HEK293T (cell line): ENCODE measurements around the gene ALPI.

Source experiments
- CTCF ChIA-PET: fragments of 350-600 bp; formaldehyde crosslinking; extraction: SDS; loops from one replicate; lab custom pipeline; 2021; ENCODE audit warnings: antibody characterized with exemption, inconsistent platforms; lab: Yijun Ruan, JAX
- POLR2A ChIA-PET: fragments of 350-600 bp; formaldehyde crosslinking; extraction: SDS; loops from one replicate; lab custom pipeline; 2020; ENCODE audit warnings: antibody characterized with exemption, inconsistent platforms; lab: Yijun Ruan, JAX
- DNase-seq: peaks from one replicate; pipeline ENCODE4 v3.0.0; 2012; ENCODE audit warnings: mixed read lengths; ENCODE audit errors: extremely low spot score
- ARNT ChIP-seq: fragments of 450-650 bp; IDR thresholded peaks from 2 replicates; pipeline ENCODE4 v1.6.1; 2017; ENCODE audit warnings: mild to moderate bottlenecking
- BHLHE40 ChIP-seq: fragments of 450-650 bp; IDR thresholded peaks from 2 replicates; pipeline ENCODE4 v1.6.1; 2016; ENCODE audit warnings: mild to moderate bottlenecking, moderate library complexity, borderline replicate concordance
- CTBP1 ChIP-seq: fragments of 450-650 bp; IDR thresholded peaks from 2 replicates; pipeline ENCODE4 v1.6.1; 2016; ENCODE audit warnings: borderline replicate concordance
- ELF4 ChIP-seq: fragments of 450-650 bp; IDR thresholded peaks from 2 replicates; pipeline ENCODE4 v1.6.1; 2017; ENCODE audit warnings: antibody characterized with exemption
- FOXA1 ChIP-seq: fragments of 450-650 bp; IDR thresholded peaks from 2 replicates; pipeline ENCODE4 v1.6.1; 2016; ENCODE audit warnings: mild to moderate bottlenecking
- FOXK2 ChIP-seq: fragments of 450-650 bp; IDR thresholded peaks from 2 replicates; pipeline ENCODE4 v1.6.1; 2016; ENCODE audit warnings: mild to moderate bottlenecking
- FOXM1 ChIP-seq: fragments of 450-650 bp; IDR thresholded peaks from 2 replicates; pipeline ENCODE4 v1.6.1; 2017; ENCODE audit warnings: mild to moderate bottlenecking, borderline replicate concordance
- HDGF ChIP-seq: fragments of 450-650 bp; IDR thresholded peaks from 2 replicates; pipeline ENCODE4 v1.6.1; 2017; ENCODE audit warnings: antibody characterized with exemption, borderline replicate concordance
- L3MBTL2 ChIP-seq: fragments of 450-650 bp; conservative IDR thresholded peaks from 2 replicates; pipeline ENCODE4 v1.6.1; 2016; ENCODE audit warnings: mild to moderate bottlenecking
- LEF1 ChIP-seq: fragments of 450-650 bp; IDR thresholded peaks from 2 replicates; pipeline ENCODE4 v1.6.1; 2017; ENCODE audit warnings: mild to moderate bottlenecking, borderline replicate concordance
- NFRKB ChIP-seq: fragments of 450-650 bp; IDR thresholded peaks from 2 replicates; pipeline ENCODE4 v1.6.1; 2016; ENCODE audit warnings: mild to moderate bottlenecking, moderate library complexity
- SP1 ChIP-seq: fragments of 450-650 bp; IDR thresholded peaks from 2 replicates; pipeline ENCODE4 v1.6.1; 2017
- SUZ12 ChIP-seq: fragments of 450-650 bp; IDR thresholded peaks from 2 replicates; pipeline ENCODE4 v1.6.1; 2016; ENCODE audit warnings: mild to moderate bottlenecking
- TARDBP ChIP-seq: fragments of 450-650 bp; IDR thresholded peaks from 2 replicates; pipeline ENCODE4 v1.6.1; 2016
- ZNF384 ChIP-seq: fragments of 450-650 bp; IDR thresholded peaks from 2 replicates; pipeline ENCODE4 v1.6.1; 2016
- TF ChIP-seq, protein P1 (sequence below): fragments of 450-650 bp; IDR thresholded peaks from 2 replicates; pipeline ENCODE4 v1.6.1; 2016

ALPI gene

GRCh38 chr2:232493701-232494474 lies 37.9 kb downstream of the ALPI start:
- no peak for TF ChIP-seq LEF1
- no peak for TF ChIP-seq FOXM1
- no peak for TF ChIP-seq CTBP1
- TF ChIP-seq L3MBTL2 = no peak
- TF ChIP-seq ZNF384 = no peak
- no peak for TF ChIP-seq SUZ12
- DNase-seq = no peak
- ChIA-PET CTCF (no interaction called here), POLR2A (no interaction called here)

- POLR2A ChIA-PET = no interaction called here
- no peak for DNase-seq
- TF ChIP-seq BHLHE40 = no peak
- TF ChIP-seq SP1 = no peak
- TF ChIP-seq L3MBTL2 = no peak
- TF ChIP-seq CTBP1 = no peak
- no peak for TF ChIP-seq ELF4
- no peak for TF ChIP-seq FOXA1
- TF ChIP-seq NFRKB = no peak
- no peak for TF ChIP-seq LEF1
- TF ChIP-seq ZNF384 = no peak
- TF ChIP-seq TARDBP = no peak
- TF ChIP-seq ARNT = no peak
- TF ChIP-seq FOXM1 = no peak
- CTCF ChIA-PET = no interaction called here
Observed at GRCh38 chr2:232494542-232494941, 38.6 kb downstream of the ALPI start.

DNA sequence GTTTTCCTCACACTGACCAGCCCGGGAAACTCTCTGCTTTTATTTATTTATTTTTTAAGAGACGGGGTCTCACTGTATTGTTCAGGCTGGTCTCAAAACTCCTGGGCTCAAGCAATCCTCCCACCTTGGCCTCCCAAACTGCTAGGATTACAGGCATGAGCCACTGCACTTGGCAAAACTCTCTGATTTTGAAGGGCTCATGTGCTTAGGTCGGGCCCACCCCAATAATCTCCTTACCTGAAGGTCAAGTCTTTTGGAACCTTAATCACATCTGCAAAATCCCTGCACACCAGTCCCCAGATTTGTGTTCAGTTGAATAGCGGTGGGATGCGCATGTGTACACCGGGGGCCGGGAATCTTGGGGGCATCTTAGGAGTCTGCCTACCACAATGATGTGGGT lies 39.3 kb downstream of the ALPI start:
- DNase-seq = no peak
- POLR2A ChIA-PET = no interaction called here
- TF ChIP-seq ZNF384 (no peak), HDGF (no peak), BHLHE40 (no peak), ARNT (no peak), FOXA1 (no peak), LEF1 (no peak), FOXM1 (no peak), ELF4 (no peak), SUZ12 (no peak), L3MBTL2 (no peak), NFRKB (no peak), CTBP1 (no peak), SP1 (no peak), TARDBP (no peak), FOXK2 (no peak)
- TF ChIP-seq, protein P1, sequence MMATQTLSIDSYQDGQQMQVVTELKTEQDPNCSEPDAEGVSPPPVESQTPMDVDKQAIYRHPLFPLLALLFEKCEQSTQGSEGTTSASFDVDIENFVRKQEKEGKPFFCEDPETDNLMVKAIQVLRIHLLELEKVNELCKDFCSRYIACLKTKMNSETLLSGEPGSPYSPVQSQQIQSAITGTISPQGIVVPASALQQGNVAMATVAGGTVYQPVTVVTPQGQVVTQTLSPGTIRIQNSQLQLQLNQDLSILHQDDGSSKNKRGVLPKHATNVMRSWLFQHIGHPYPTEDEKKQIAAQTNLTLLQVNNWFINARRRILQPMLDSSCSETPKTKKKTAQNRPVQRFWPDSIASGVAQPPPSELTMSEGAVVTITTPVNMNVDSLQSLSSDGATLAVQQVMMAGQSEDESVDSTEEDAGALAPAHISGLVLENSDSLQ = no peak
- CTCF ChIA-PET = no interaction called here

DNA sequence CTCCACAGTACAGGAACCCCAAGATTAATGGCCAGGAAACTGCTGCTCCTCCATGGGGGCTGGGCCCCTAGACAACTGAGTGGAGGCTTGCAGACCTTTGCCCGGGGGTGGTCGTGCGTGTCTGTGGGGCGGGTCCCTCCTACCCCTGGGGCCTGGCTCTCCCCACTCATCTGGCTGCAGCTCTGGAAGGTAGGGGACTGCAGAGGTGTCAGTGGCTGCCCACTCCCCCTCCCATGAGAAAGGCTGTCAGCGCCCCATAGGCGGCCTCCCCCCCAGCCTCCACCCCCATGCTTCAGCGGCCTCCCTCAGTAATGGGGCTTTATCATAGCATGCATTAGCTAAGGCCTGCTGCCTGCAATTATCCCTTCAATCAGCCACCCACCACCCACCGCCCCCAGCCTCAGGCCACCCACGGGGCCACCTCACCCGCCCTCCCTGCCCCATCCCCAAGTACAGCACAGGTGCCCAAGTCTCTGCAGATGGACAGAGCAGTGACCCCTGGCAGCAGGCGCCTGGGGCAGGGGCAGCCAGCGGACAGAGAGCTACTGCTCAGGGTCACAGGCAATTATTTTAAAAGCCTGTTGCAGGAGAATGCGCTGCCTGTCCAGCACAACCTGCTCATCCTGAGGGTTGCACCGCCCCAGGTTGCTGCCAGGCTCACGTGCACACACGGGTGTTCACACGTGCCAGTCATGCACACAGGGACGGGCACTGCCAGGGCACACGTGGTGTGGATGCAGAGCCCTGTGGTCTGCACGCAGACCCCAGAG lies 40.7 kb downstream of the ALPI start:
- TF ChIP-seq SUZ12 (no peak), FOXM1 (no peak), BHLHE40 (no peak), LEF1 (no peak), CTBP1 (no peak), FOXK2 (no peak), TARDBP (no peak), HDGF (no peak), ELF4 (no peak), NFRKB (no peak), L3MBTL2 (no peak), FOXA1 (no peak), ARNT (no peak), SP1 (no peak), ZNF384 (no peak)
- TF ChIP-seq, protein P1 = no peak
- ChIA-PET POLR2A (no interaction called here), CTCF (no interaction called here)
- DNase-seq = no peak

DNA sequence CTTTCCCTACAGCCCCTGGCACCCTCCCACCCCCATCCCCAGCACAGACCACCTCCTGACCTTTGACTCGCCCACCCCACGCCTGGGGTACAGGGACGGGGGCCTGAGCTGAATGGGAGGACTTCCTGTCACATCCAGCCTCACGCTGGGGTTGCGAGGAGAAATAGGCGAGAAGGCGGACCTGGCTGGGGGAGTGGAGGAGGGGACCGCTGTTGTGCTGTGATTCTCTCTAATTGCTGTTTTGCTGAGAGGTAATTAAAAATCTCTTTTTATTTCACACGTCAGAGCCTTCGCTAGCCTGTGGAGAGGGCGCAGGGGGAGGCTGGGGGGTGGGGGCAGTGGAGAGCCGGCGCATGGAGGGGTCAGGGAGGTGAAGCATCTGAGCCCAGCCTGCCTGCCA lies 41.4 kb downstream of the ALPI start:
- POLR2A ChIA-PET = no interaction called here

DNA sequence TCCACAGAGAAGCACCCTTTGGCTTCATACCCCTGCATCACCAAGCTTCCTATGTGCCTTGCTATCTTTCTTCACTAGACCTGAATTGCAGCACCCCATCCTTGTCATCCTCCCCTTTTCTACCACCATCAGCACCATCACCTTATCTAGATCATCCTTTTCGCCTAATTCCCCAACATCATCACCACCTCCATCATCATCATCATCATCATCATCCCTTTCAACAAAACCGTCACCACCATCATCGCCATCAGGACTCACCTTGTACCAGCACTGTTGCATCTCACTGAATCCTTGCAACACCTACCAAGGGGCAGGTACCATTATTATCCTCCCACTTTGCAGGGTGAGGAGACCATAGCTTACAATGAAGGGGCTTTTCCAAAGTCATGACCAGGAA lies 42.5 kb downstream of the ALPI start:
- DNase-seq = no peak
- no peak for TF ChIP-seq HDGF
- no peak for TF ChIP-seq ELF4
- TF ChIP-seq ARNT = no peak
- TF ChIP-seq, protein P1 = no peak
- TF ChIP-seq FOXA1 = no peak
- TF ChIP-seq LEF1 = no peak
- TF ChIP-seq BHLHE40 = no peak
- TF ChIP-seq TARDBP = no peak
- no peak for TF ChIP-seq FOXM1
- no peak for TF ChIP-seq SP1
- TF ChIP-seq FOXK2 = no peak
- no peak for TF ChIP-seq CTBP1
- no peak for TF ChIP-seq NFRKB
- TF ChIP-seq SUZ12 = no peak
- TF ChIP-seq L3MBTL2 = no peak
- no peak for TF ChIP-seq ZNF384
- ChIA-PET CTCF (no interaction called here), POLR2A (no interaction called here)

More for the DNA sequence above, 41.4 kb downstream of the ALPI start:
- no peak for TF ChIP-seq CTBP1
- TF ChIP-seq FOXA1 = no peak
- no peak for TF ChIP-seq FOXK2
- TF ChIP-seq TARDBP = no peak
- TF ChIP-seq ELF4 = no peak
- CTCF ChIA-PET = no interaction called here
- DNase-seq = no peak
